H1 (cell line): ENCODE data around the gene RB1. TPM values are rescaled to one million over a fixed set of nuclear protein-coding genes. Genes with fewer than 3 reads are reported as not detected.

Experiments
- CTCF ChIA-PET: fragments of 300-600 bp; sonication (Branson Sonifier 250); formaldehyde crosslinking; loops from one replicate; lab custom pipeline; 2021; ENCODE audit not compliant: partially characterized antibody; lab: Charles Lee
- POLR2A ChIA-PET: fragments of 300-600 bp; sonication (Branson Sonifier 250); formaldehyde crosslinking; loops from one replicate; lab custom pipeline; 2021; ENCODE audit warnings: inconsistent platforms; ENCODE audit not compliant: partially characterized antibody; lab: Charles Lee
- DNase-seq, 2 experiments: peaks; one replicate each; pipeline versions ENCODE4 v3.0.0 to v3.0.0-alpha.2; 2010 to 2022; ENCODE audit warnings: low spot score in 2 of 2, low read depth in 1 of 2, mixed read lengths in 1 of 2
- FAIRE-seq: peaks from 2 replicates; lab custom pipeline; 2011; peaks lifted over from hg19 to GRCh38; lab: Jason Lieb, UNC
- H2AFZ ChIP-seq: 2 replicates; pipeline ENCODE4 v1.8.1; 2012; ENCODE audit warnings: low read length, inconsistent platforms
- H2AK5ac ChIP-seq: 2 replicates; pipeline ENCODE4 v1.6.1; 2013; ENCODE audit warnings: low read depth, low read length
- H2BK120ac ChIP-seq: replicated peaks from 2 replicates; pipeline ENCODE3; 2013; ENCODE audit warnings: low read depth, low read length, inconsistent platforms
- H2BK12ac ChIP-seq: 2 replicates; pipeline ENCODE4 v1.6.1; 2013; ENCODE audit warnings: low read depth, low read length
- H2BK15ac ChIP-seq: 2 replicates; pipeline ENCODE4 v1.6.1; 2013; ENCODE audit warnings: low read length
- H2BK20ac ChIP-seq: 2 replicates; pipeline ENCODE4 v1.6.1; 2013; ENCODE audit warnings: low read length
- H2BK5ac ChIP-seq: 2 replicates; pipeline ENCODE4 v1.6.1; 2013; ENCODE audit warnings: low read depth, low read length
- H3K14ac ChIP-seq: 2 replicates; pipeline ENCODE4 v1.6.1; 2013; ENCODE audit warnings: inconsistent platforms; ENCODE audit not compliant: insufficient read length
- H3K18ac ChIP-seq: 2 replicates; pipeline ENCODE4 v1.6.1; 2013; ENCODE audit warnings: low read length; ENCODE audit errors: extremely low read depth
- H3K23ac ChIP-seq: 2 replicates; pipeline ENCODE4 v1.6.1; 2013; ENCODE audit warnings: inconsistent platforms; ENCODE audit not compliant: insufficient read length
- H3K23me2 ChIP-seq: 2 replicates; pipeline ENCODE4 v1.6.1; 2013; ENCODE audit warnings: low read depth, low read length
- H3K27ac ChIP-seq: 2 replicates; pipeline ENCODE4 v1.6.1; 2011; ENCODE audit warnings: low read depth, low read length, inconsistent platforms
- H3K27me3 ChIP-seq, 4 experiments: replicated peaks in 1 of 4; 1 replicate in 1 of 4; 2 replicates in 3 of 4; pipeline versions ENCODE4 v1.6.1 to v1.8.1; 2011 to 2013; ENCODE audit warnings: low read length in 3 of 4, mild to moderate bottlenecking in 3 of 4, inconsistent platforms in 2 of 4, mixed read lengths in 2 of 4, moderate library complexity in 1 of 4; ENCODE audit not compliant: control insufficient read depth in 3 of 4, insufficient read depth in 3 of 4; ENCODE audit errors: extremely low read depth in 1 of 4
- H3K36me3 ChIP-seq, 4 experiments: 2 replicates each; pipeline versions ENCODE4 v1.6.1 to v1.8.1; 2011 to 2013; ENCODE audit warnings: mild to moderate bottlenecking in 4 of 4, low read length in 3 of 4, moderate library complexity in 2 of 4, control low read depth in 1 of 4, inconsistent platforms in 1 of 4; ENCODE audit not compliant: insufficient read depth in 4 of 4, control insufficient read depth in 2 of 4
- H3K4ac ChIP-seq: replicated peaks from 2 replicates; pipeline ENCODE3; 2013; ENCODE audit warnings: low read length, low read depth, mixed read lengths, inconsistent platforms; ENCODE audit not compliant: insufficient read length
- H3K4me1 ChIP-seq, 4 experiments: replicated peaks in 1 of 4; 1 replicate in 1 of 4; 2 replicates in 3 of 4; pipeline versions ENCODE4 v1.6.1 to v1.8.1; 2011 to 2013; ENCODE audit warnings: low read length in 3 of 4, inconsistent platforms in 2 of 4, mixed read lengths in 1 of 4; ENCODE audit not compliant: insufficient read depth in 4 of 4, control insufficient read depth in 3 of 4
- H3K4me2 ChIP-seq, 2 experiments: 2 replicates each; pipeline versions ENCODE4 v1.6.1 to v1.8.1; 2011 to 2013; ENCODE audit warnings: low read depth in 2 of 2, low read length in 2 of 2, control low read depth in 1 of 2, inconsistent platforms in 1 of 2, mild to moderate bottlenecking in 1 of 2; ENCODE audit not compliant: insufficient read depth in 1 of 2
- H3K4me3 ChIP-seq, 4 experiments: fragments of 200-600, 300-600 bp in 1 of 4; sonication (generic), shearing (Covaris generic), sonication (Bioruptor Twin) in 1 of 4; 2 replicates each; pipeline versions ENCODE4 v1.5.1 to v1.8.1; 2011 to 2016; ENCODE audit warnings: low read length in 4 of 4, low read depth in 3 of 4, control low read depth in 2 of 4, inconsistent platforms in 2 of 4, mild to moderate bottlenecking in 2 of 4, mixed read lengths in 1 of 4, moderate library complexity in 1 of 4; ENCODE audit not compliant: insufficient read depth in 2 of 4; ENCODE audit errors: extremely low read depth in 1 of 4
- H3K56ac ChIP-seq: replicated peaks from 2 replicates; pipeline ENCODE3; 2013; ENCODE audit warnings: low read depth, mild to moderate bottlenecking, mixed read lengths, low read length, inconsistent platforms; ENCODE audit not compliant: insufficient read length
- H3K79me1 ChIP-seq: 2 replicates; pipeline ENCODE4 v1.6.1; 2013; ENCODE audit warnings: low read depth, low read length, control low read depth
- H3K79me2 ChIP-seq, 2 experiments: 2 replicates each; pipeline versions ENCODE4 v1.6.1 to v1.8.1; 2012 to 2013; ENCODE audit warnings: low read length in 2 of 2, mild to moderate bottlenecking in 2 of 2, inconsistent platforms in 1 of 2; ENCODE audit not compliant: insufficient read depth in 2 of 2, control insufficient read depth in 1 of 2
- H3K9ac ChIP-seq, 4 experiments: replicated peaks in 1 of 4; 1 replicate in 1 of 4; 2 replicates in 3 of 4; pipeline versions ENCODE4 v1.6.1 to v1.8.1; 2011 to 2013; ENCODE audit warnings: low read depth in 3 of 4, low read length in 3 of 4, control low read depth in 2 of 4, mild to moderate bottlenecking in 2 of 4, moderate library complexity in 2 of 4, inconsistent platforms in 1 of 4; ENCODE audit errors: extremely low read depth in 1 of 4
- H3K9me3 ChIP-seq, 2 experiments: 2 replicates each; pipeline versions ENCODE4 v1.6.1 to v1.8.1; 2012 to 2013; ENCODE audit warnings: mild to moderate bottlenecking in 2 of 2, moderate library complexity in 2 of 2, control low read depth in 1 of 2, inconsistent platforms in 1 of 2, low read depth in 1 of 2, low read length in 1 of 2, mixed read lengths in 1 of 2; ENCODE audit not compliant: insufficient read depth in 2 of 2
- H4K20me1 ChIP-seq, 2 experiments: replicated peaks in 1 of 2; 2 replicates each; pipeline versions ENCODE3 to v1.8.1; 2011 to 2013; ENCODE audit warnings: inconsistent platforms in 2 of 2, low read length in 2 of 2, mild to moderate bottlenecking in 1 of 2; ENCODE audit not compliant: insufficient read depth in 2 of 2, control insufficient read depth in 1 of 2
- H4K5ac ChIP-seq: 2 replicates; pipeline ENCODE4 v1.6.1; 2013; ENCODE audit warnings: low read length, low read depth, mixed read lengths, inconsistent platforms; ENCODE audit not compliant: insufficient read length
- H4K8ac ChIP-seq: 2 replicates; pipeline ENCODE4 v1.8.0; 2013; ENCODE audit warnings: mild to moderate bottlenecking, moderate library complexity, low read length, inconsistent platforms; ENCODE audit not compliant: insufficient read depth; ENCODE audit errors: extremely low read depth
- H4K91ac ChIP-seq: replicated peaks from 2 replicates; pipeline ENCODE3; 2013; ENCODE audit warnings: low read length, mixed read lengths, inconsistent platforms; ENCODE audit not compliant: insufficient read length
- JUND ChIP-seq: IDR thresholded peaks from 2 replicates; pipeline ENCODE4 v1.6.1; 2011; ENCODE audit warnings: mild to moderate bottlenecking, improper control_type of control experiment, low read length
- MAFK ChIP-seq: IDR thresholded peaks from 2 replicates; pipeline ENCODE4 v1.6.1; 2012; ENCODE audit warnings: low read depth, mild to moderate bottlenecking, improper control_type of control experiment, low read length
- RAD21 ChIP-seq, 2 experiments: IDR thresholded peaks in 1 of 2; conservative IDR thresholded peaks in 1 of 2; 2 replicates each; pipeline ENCODE4 v1.6.1; 2011; ENCODE audit warnings: low read depth in 2 of 2, low read length in 2 of 2, improper control_type of control experiment in 1 of 2, inconsistent platforms in 1 of 2, mild to moderate bottlenecking in 1 of 2, moderate library complexity in 1 of 2
- SIN3A ChIP-seq, 2 experiments: IDR thresholded peaks in 1 of 2; conservative IDR thresholded peaks in 1 of 2; 2 replicates each; pipeline ENCODE4 v1.6.1; 2011 to 2012; ENCODE audit warnings: low read length in 2 of 2, improper control_type of control experiment in 1 of 2, low read depth in 1 of 2, mild to moderate bottlenecking in 1 of 2
- TAF1 ChIP-seq: IDR thresholded peaks from 2 replicates; pipeline ENCODE4 v1.6.1; 2011; ENCODE audit warnings: mild to moderate bottlenecking, low read depth, low read length
- TBP ChIP-seq: IDR thresholded peaks from 2 replicates; pipeline ENCODE4 v1.6.1; 2011; ENCODE audit warnings: low read depth, low read length, improper control_type of control experiment
- WGBS, 2 experiments: shearing (Covaris generic) in 1 of 2; methylation state at CpG; one replicate each; pipeline versions ENCODE4 v1.1.6 to v1.1.7; 2013 to 2015; ENCODE audit warnings: low lambda C conversion rate in 2 of 2, mixed read lengths in 2 of 2, inconsistent platforms in 1 of 2, low coverage in 1 of 2, missing lambda C conversion rate in 1 of 2; ENCODE audit not compliant: insufficient replicate concordance in 2 of 2, insufficient coverage in 1 of 2, insufficient read length in 1 of 2; ENCODE audit errors: extremely low coverage in 1 of 2, missing lambda C conversion rate in 1 of 2; 5-methylcytosine and 5-hydroxymethylcytosine counted together
- polyA plus RNA-seq, 7 experiments: library from polyadenylated mRNA; depleted of rRNA in 3 of 7; stranded (reverse) in 5 of 7; unstranded in 2 of 7; fragments of >200 nt in 5 of 7; fragments of 200-250 nt in 2 of 7; gene quantifications; 1 replicate in 5 of 7; 2 replicates in 1 of 7; 4 replicates in 1 of 7; pipeline versions ENCODE4 v1.2.1 to v1.2.3, GENCODE V29; 2011 to 2013; ENCODE audit warnings: missing spikeins in 2 of 7, mixed read lengths in 2 of 7
- total RNA-seq: library from RNA; stranded (reverse); fragmentation: NEBNext Ultra II Directional; extraction: Animal tissue kit (Norgen Biotek cat#: 25700); gene quantifications from 2 replicates; pipeline ENCODE4 v1.2.1, GENCODE V29; 2021

Gene RB1
- total and polyA plus RNA-seq, 2 of the 8 experiments (the other 6 are each of a cell fraction or from before 2014, with no cell fraction given): 4.1 to 17.5 TPM

GRCh38 chr13:48483575-48483974 is 180.0 kb downstream of the RB1 start:
- H3K23ac ChIP-seq: no peak overlapping the region
- no peak overlapping the region for H4K5ac ChIP-seq
- no peak overlapping the region for H4K91ac ChIP-seq
- H2BK15ac ChIP-seq: no peak overlapping the region
- WGBS, 2 experiments: 96% methylated on average over 3 of the region's 3 CpGs; no CpG with 5 or more reads in 1 of the 2 experiments
- H3K79me1 ChIP-seq: no peaks in the 10 kb centered on the region
- no peak overlapping the region for H4K8ac ChIP-seq
- H3K27ac ChIP-seq: no peak overlapping the region
- no peaks in the 10 kb centered on the region for H3K23me2 ChIP-seq
- ChIA-PET CTCF (interaction anchor here (1.2 to 1.4 kb wide), 2 partner anchors 9 to 13 kb away, joined by 3 read pairs; no protein-coding TSS in a partner anchor), POLR2A (no interaction called here)
- H3K18ac ChIP-seq: no peak overlapping the region
- H2BK120ac ChIP-seq: no peak overlapping the region
- no peak overlapping the region for H3K14ac ChIP-seq
- H3K27me3 ChIP-seq: no peaks in the 10 kb centered on the region
- H3K9me3 ChIP-seq: peaks cover 0 to 6% of the 10 kb centered on the region in 2 experiments; a peak in 1 of 4 replicates
- H2BK12ac ChIP-seq: no peak overlapping the region
- DNase-seq (no peak), FAIRE-seq (no peak)
- H2BK20ac ChIP-seq: no peak overlapping the region
- H3K9ac ChIP-seq: no peak overlapping the region
- H3K79me2 ChIP-seq: no peaks in the 10 kb centered on the region
- H3K4me2 ChIP-seq: no peak overlapping the region
- no peaks in the 10 kb centered on the region for H3K4me1 ChIP-seq
- H2AK5ac ChIP-seq: no peak overlapping the region
- H4K20me1 ChIP-seq: no peaks in the 10 kb centered on the region
- no peak overlapping the region for H2AFZ ChIP-seq
- no peak overlapping the region for H2BK5ac ChIP-seq
- no peak overlapping the region for H3K4ac ChIP-seq
- peaks cover 0 to 6% (median 0%) of the 10 kb centered on the region in 4 experiments; a peak in 3 of 8 replicates for H3K36me3 ChIP-seq
- TF ChIP-seq RAD21 (IDR thresholded peaks at IDR 0.05 in 1 of 2, conservative IDR thresholded peaks at IDR 0.05 in 1 of 2; ENCODE audit: low read depth in 2 of 2, low read length in 2 of 2) (no peak), TAF1 (no peak), JUND (no peak), TBP (no peak), MAFK (no peak), SIN3A (conservative IDR thresholded peaks at IDR 0.05 in 1 of 2, IDR thresholded peaks at IDR 0.05 in 1 of 2; ENCODE audit: low read depth in 1 of 2, low read length in 2 of 2) (no peak)
- TF ChIP-seq, all 59 proteins: peak for 0
- H3K4me3 ChIP-seq: no peak overlapping the region
- no peak overlapping the region for H3K56ac ChIP-seq
